ENCODE results near the gene TFPT.

DNA sequence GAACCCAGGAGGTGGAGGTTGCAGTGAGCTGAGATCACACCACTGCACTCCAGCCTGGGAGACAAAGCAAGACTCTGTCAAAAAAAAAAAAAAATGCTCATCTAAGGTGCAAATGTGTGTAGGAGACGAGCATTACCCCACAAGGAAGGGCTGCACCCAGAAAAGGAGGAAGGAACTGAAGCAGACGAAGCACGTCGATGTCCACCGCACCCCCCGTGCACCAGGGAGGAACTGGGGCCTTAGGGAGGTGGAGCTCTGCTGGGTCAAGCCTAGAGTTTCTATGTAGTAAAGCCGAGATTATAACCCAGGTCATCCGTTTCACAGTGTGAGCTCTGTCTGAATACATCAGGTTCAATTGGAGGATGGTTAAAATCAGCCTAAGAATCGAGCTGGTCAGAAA lies 52.8 kb downstream of the TFPT start:
- no peak for TF ChIP-seq EZH2 (IDR thresholded peaks at IDR 0.05; ENCODE audit: borderline replicate concordance, low read depth, low read length, poor library complexity, severe bottlenecking)
- TF ChIP-seq, protein P1, sequence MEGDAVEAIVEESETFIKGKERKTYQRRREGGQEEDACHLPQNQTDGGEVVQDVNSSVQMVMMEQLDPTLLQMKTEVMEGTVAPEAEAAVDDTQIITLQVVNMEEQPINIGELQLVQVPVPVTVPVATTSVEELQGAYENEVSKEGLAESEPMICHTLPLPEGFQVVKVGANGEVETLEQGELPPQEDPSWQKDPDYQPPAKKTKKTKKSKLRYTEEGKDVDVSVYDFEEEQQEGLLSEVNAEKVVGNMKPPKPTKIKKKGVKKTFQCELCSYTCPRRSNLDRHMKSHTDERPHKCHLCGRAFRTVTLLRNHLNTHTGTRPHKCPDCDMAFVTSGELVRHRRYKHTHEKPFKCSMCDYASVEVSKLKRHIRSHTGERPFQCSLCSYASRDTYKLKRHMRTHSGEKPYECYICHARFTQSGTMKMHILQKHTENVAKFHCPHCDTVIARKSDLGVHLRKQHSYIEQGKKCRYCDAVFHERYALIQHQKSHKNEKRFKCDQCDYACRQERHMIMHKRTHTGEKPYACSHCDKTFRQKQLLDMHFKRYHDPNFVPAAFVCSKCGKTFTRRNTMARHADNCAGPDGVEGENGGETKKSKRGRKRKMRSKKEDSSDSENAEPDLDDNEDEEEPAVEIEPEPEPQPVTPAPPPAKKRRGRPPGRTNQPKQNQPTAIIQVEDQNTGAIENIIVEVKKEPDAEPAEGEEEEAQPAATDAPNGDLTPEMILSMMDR (conservative IDR thresholded peaks at IDR 0.05; ENCODE audit: low read depth, low read length): no peak
